Fibroblast of villous mesenchyme (primary cell): Measurements from ENCODE around the gene NFU1. TPM values are rescaled to one million over a fixed set of nuclear protein-coding genes. Genes with fewer than 3 reads are reported as not detected.

Experiments
- DNase-seq: peaks from one replicate; pipeline ENCODE4 v3.0.0-alpha.2; 2010; ENCODE audit warnings: low read depth
- H3K4me3 ChIP-seq: 2 replicates; pipeline ENCODE4 v1.5.1; 2011; ENCODE audit warnings: low read depth, mild to moderate bottlenecking, low read length
- CTCF ChIP-seq: IDR thresholded peaks from 2 replicates; pipeline ENCODE4 v1.5.1; 2012; ENCODE audit warnings: low read depth, mild to moderate bottlenecking, low read length; ENCODE audit not compliant: insufficient read depth
- total RNA-seq: library from RNA; depleted of rRNA; stranded (reverse); fragments of >200 nt; gene quantifications from 2 replicates; pipeline ENCODE4 v1.2.3, GENCODE V29; 2012

Gene NFU1
- 56.4 and 61.7 TPM in 2 replicates for total RNA-seq

- TF ChIP-seq CTCF: peak; percentile 77
- peak within 1 kb of the TSS; percentile 95 for H3K4me3 ChIP-seq
- DNase-seq: peak; percentile 97
These were observed at the start of gene NFU1 for GRCh38 chr2:69436938-69437750. Gene NFU1 (minus strand): TSS chr2:69437435. CDS start chr2:69437422, 13 bp downstream.

GRCh38 chr2:69483696-69484095 is 46.5 kb upstream of the NFU1 start:
- TF ChIP-seq CTCF: no peak
- no peak overlapping the region for H3K4me3 ChIP-seq
- DNase-seq: no peak

- no peak overlapping the region for H3K4me3 ChIP-seq
- TF ChIP-seq CTCF: no peak
- no peak for DNase-seq
These were observed 45.8 kb upstream of the NFU1 start for GRCh38 chr2:69483024-69483423.

GRCh38 chr2:69482471-69482870 is 45.2 kb upstream of the NFU1 start:
- no peak for DNase-seq
- TF ChIP-seq CTCF: no peak

GRCh38 chr2:69481421-69481820 is 44.2 kb upstream of the NFU1 start:
- no peak for TF ChIP-seq CTCF
- no peak for DNase-seq

More at GRCh38 chr2:69482471-69482870, 45.2 kb upstream of the NFU1 start:
- no peak overlapping the region for H3K4me3 ChIP-seq

DNA sequence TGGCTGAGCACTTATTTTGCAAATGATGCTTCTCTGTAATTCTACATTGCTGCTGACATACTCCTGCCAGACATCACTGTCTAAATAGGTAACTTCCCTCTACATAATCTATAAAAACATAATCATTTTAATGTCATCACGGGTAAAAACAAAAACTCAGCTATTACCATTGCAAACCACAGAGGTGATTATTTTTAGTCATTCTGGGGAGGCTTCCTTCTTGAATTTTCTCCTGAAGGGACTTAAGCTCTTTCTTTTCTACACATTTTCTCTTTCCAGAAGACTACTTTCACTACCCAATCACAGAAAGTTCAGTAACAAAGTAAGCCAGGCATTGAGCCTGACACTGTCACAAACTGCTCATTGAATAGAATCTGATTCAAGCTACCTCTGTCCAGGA is 40.4 kb upstream of the NFU1 start:
- H3K4me3 ChIP-seq: no peak overlapping the region
- no peak for TF ChIP-seq CTCF
- DNase-seq: no peak

More at GRCh38 chr2:69481421-69481820, 44.2 kb upstream of the NFU1 start:
- H3K4me3 ChIP-seq: no peak overlapping the region
